GM12801 (cell line): ENCODE results near the gene RNU4-1.

Source experiments
- TF ChIP-seq, protein P1 (sequence below): IDR thresholded peaks from one replicate; pipeline ENCODE4 v1.5.1; 2011; ENCODE audit warnings: control low read depth; ENCODE audit not compliant: insufficient read length; ENCODE audit errors: extremely low read depth

Gene RNU4-1

DNA sequence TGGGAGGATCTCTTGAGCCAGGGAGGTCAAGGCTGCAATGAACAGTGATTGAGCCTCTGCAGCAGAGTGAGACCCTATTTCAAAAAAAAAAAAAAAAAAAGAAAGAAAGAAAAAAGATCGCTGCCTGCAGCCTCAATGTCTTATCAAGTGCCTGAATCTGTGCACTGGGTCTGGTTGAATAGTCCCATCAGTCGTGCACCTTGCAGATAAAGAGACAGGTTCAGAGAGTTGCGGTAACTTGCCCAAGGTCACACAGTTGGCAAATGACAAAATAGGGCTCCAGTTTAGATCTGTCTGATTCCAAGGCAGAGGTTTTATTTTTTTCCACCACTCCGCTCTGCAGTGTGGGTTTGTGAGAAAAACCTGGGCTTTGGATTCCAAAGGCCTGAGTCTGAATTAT lies 35.2 kb upstream of the RNU4-1 start:
- TF ChIP-seq, protein P1, sequence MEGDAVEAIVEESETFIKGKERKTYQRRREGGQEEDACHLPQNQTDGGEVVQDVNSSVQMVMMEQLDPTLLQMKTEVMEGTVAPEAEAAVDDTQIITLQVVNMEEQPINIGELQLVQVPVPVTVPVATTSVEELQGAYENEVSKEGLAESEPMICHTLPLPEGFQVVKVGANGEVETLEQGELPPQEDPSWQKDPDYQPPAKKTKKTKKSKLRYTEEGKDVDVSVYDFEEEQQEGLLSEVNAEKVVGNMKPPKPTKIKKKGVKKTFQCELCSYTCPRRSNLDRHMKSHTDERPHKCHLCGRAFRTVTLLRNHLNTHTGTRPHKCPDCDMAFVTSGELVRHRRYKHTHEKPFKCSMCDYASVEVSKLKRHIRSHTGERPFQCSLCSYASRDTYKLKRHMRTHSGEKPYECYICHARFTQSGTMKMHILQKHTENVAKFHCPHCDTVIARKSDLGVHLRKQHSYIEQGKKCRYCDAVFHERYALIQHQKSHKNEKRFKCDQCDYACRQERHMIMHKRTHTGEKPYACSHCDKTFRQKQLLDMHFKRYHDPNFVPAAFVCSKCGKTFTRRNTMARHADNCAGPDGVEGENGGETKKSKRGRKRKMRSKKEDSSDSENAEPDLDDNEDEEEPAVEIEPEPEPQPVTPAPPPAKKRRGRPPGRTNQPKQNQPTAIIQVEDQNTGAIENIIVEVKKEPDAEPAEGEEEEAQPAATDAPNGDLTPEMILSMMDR, result no peak

DNA sequence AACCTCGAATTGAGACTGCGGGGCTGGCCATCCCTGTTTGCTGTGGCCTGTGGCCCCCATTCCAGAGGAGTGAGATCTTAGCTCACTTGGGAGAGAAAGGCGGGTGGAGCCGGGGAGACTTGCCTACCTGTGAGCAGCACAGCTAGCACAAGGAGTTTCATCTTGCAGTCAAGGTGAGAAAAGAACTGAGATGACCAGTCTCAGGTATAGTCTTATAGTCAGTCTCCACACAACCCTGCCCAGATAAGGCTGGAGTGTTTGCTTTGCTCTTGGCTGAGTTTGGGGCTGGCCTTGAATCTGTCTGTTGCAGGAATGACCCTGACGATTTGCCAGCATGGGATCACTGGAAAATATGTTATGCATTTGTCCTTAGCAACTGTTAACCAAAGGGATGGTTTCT lies 34.6 kb upstream of the RNU4-1 start, which contains the start of gene PLA2G1B:
Gene PLA2G1B, minus strand, starts transcription at position 187 of the 400 bp plus-strand sequence. Its CDS starts 26 bp downstream, at position 161.
- TF ChIP-seq, protein P1, result no peak

DNA sequence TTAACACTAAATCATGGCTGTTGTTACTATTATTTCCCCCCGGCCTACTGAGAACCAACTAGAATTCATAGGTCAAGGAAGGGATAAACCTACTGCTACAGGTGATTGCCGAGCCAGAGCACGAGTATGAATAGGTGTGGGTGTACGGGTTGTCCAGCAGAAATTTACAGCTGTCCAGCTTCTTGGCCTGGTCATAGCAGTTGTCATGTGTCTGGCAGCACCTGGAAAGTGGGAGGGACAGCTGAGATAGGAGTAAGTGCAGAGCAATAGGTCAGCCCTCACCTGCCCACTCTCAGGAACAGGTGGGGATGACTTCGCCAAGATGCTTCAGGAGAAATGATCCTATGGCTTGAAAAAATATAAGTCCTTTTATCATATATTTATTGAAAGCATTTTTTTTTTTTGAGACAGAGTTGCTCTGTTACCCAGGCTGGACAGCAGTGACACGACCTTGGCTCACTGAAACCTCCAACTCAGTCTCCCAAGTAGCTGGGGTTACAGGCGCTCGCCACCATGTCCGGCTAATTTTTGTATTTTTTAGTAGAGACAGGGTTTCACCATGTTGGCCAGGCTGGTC lies 31.9 kb upstream of the RNU4-1 start:
- TF ChIP-seq, protein P1, result no peak

DNA sequence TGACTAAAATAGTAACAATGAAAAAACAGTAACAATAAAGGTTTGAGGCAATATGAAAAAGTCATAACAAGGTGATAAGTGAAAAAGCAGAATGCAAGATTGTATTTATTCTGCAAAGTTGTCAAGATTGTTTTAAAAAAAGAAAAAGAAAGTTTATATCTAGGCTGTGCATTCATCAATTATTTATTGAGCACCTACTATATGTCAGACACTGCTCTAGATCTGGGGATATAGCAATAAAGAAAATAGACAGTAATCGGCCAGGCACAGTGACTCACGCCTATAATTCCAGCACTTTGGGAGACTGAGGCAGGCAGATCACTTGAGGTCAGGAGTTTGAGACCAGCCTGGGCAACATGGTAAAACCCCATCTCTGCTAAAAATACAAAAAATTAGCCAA lies 30.7 kb upstream of the RNU4-1 start:
- TF ChIP-seq, protein P1, result no peak

DNA sequence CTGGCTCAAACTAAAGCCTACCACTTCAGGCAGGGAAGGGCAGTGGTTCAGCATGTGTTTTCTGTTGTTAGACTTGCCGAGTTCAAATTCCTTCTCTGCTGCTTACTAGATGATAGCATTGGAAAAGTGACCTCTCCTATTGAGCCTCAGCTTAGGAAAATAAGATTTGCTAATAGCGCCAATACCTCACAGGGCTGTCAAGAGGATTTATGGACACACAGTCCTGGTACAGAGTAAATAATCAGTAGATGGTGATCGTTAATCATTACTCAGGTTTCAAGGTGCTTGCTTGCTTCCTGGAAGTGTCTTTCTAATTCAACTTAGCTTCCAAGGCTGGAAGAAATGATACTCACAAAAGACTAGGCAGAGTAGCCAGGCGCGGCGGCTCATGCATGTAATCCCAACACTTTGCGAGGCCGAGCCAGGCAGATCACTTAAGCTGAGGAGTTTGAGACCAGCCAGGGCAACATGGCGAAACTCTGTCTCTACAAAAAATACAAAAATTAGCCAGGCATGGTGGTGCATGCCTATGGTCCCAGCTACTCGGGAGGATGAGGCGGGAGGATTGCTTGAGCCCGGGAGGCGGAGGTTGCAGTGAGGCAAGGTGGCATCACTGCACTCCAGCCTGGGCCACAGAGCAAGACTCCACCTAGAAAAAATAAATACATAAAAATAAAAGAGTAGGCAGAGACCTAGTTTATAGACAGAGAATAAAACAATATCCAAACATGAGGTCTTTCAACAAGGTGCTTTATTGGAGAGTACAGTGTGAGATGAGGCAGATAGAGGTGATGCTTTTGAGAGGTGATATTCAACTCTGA lies 28.6 kb upstream of the RNU4-1 start:
- TF ChIP-seq, protein P1, result no peak

DNA sequence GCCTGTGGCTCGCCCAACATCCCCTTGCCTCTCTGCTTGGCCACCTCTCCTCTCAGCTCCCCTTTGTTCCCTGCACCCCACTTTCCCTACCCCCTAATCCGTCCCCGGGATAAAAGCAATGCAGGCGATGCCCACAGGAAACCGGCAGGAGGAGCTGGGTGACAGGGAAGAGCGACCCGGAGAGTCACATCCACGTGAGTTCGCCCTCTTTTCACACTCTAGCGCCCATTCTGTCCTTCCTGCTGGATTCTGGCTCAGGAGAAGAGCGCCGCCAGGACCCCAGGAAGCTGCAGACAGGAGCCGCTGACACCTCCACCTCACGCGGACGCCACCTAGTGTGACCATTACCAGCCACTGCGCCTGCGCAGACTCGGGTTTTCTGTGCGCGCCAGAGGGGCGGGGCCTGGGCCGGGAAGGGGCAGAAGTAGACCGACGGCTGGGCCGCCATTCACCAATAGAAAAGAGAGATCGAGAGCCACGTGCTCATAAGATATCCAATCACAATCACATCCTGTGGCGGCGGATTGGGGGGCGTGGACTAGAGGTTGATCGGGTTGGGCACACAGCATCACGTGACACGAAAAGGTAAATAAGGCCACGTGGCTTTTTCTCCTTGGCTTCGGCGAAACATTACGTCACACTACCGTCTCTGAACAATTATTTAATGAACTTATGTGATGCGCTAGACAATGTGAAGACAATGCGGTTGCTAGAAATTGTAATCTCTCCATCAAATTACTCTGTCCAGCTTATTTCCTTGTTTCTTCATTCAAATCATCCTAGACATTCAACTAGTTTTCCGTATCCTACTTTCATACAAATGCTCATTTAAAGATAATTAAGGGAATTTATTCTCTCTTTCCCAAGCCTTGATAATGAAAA lies 24.4 kb upstream of the RNU4-1 start:
- TF ChIP-seq, protein P1, result no peak

DNA sequence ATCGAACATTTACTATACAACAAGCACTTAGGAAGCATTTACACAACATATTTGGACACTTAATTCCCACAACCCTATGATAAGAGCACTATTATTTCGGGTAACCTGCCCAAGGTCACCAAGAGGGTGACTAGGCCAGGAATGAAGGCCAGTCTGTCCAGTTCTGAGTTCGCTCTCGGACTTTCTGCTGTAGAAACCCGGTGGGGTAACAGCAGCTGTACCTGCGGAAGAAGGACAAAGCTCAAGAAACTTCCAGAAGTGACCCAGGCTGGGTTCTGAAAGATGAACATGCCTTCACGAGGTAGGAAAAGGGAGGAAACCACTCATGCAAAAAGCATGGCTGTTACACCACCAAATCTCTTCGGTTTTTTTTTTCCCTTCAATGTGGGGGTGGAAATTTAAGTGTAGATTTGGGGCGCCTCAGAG lies 23.8 kb upstream of the RNU4-1 start:
- TF ChIP-seq, protein P1, result no peak
